GM10266 (cell line): ENCODE data around the gene RBMS3.
"Not testable (repeated sequence)": the region's sequence is repeated elsewhere in the genome, so short reads cannot be mapped to it uniquely, and the experiment has no call there.

ENCODE experiments used
- DNase-seq: peaks from one replicate; pipeline ENCODE4 v3.0.0; 2012; ENCODE audit errors: extremely low spot score
- TF ChIP-seq, protein P1 (sequence below): IDR thresholded peaks from 2 replicates; pipeline ENCODE4 v1.5.1; 2012; ENCODE audit warnings: mild to moderate bottlenecking, low read depth; ENCODE audit not compliant: control insufficient read depth, insufficient read depth; ENCODE audit errors: missing control alignments

RBMS3 gene

DNA sequence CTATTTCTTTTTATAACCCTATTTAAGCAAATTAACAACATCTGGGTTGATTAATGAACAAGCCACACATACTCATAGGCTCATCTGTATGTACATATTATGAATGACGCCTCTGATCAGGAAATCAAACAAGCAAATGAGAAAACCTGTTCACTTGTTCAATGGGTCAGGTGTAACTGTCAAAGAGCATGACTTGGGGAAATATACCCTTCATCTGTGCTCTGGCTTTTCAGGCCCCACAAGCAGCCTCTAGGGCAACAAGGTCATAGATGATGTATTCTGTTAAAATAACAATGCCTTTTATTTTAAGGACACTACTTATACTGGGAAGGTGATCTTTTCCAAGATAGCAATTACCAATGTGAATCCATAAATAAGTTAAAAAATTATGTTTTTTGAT, 102.0 kb downstream of the RBMS3 start:
- DNase-seq: no peak
- TF ChIP-seq, protein P1, sequence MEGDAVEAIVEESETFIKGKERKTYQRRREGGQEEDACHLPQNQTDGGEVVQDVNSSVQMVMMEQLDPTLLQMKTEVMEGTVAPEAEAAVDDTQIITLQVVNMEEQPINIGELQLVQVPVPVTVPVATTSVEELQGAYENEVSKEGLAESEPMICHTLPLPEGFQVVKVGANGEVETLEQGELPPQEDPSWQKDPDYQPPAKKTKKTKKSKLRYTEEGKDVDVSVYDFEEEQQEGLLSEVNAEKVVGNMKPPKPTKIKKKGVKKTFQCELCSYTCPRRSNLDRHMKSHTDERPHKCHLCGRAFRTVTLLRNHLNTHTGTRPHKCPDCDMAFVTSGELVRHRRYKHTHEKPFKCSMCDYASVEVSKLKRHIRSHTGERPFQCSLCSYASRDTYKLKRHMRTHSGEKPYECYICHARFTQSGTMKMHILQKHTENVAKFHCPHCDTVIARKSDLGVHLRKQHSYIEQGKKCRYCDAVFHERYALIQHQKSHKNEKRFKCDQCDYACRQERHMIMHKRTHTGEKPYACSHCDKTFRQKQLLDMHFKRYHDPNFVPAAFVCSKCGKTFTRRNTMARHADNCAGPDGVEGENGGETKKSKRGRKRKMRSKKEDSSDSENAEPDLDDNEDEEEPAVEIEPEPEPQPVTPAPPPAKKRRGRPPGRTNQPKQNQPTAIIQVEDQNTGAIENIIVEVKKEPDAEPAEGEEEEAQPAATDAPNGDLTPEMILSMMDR: no peak

DNA sequence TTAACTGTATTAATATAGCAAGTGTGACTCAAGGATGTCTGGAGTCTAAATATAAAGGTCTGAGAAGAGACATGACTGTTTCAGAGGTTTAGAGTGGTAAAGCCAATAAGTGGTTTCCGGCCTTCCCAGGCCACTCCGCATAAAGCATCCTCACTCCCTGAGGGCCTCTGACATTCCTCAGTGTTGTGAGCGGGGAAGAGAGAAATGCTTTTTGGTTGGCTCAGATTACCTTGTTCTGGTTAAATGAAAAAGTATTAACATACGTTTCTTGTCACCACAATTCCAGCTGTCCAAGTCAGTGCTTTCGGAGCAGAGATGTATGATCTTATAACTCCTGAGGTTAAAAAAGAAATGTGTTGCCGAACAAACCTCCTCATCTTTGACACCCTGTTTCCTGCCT, 103.8 kb downstream of the RBMS3 start:
- DNase-seq: no peak

DNA sequence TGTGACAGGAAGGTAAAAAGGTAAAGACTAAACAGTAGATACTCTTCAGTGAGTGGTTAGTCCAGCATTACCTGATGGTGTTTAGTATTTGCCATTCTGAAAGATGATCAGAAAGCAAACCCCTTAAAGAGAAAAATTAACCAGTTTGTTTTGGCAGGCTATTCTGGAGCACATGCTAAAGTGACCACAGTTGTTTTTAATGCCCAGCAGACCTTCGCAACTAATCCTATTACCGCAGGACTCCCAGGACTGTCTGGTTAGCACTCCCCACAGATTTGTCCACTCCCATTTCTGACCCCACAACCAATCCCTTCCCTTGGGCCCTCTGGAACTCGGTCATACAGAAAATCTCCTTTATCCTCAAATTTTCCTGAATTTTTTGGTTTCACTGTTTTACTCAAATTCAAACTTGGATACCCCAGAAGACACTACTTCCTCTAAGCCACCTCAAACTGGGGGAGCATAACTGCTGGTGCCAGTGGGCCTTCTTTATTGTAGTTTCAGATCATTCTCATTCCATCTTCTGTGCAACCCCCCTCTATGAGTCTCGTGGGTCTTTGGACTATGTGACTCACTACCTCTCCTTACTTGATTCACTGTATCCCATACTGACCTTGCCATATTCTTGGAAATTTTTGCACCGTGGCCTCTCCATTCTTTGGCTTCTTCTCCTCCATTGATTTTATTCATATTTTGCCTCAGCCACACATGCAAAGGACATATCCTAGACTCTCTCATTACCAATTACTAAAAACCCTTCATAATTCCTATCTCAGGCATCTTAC, 104.4 kb downstream of the RBMS3 start:
- TF ChIP-seq, protein P1: no peak
- DNase-seq: no peak

More for the DNA sequence above, 103.8 kb downstream of the RBMS3 start:
- TF ChIP-seq, protein P1: no peak

DNA sequence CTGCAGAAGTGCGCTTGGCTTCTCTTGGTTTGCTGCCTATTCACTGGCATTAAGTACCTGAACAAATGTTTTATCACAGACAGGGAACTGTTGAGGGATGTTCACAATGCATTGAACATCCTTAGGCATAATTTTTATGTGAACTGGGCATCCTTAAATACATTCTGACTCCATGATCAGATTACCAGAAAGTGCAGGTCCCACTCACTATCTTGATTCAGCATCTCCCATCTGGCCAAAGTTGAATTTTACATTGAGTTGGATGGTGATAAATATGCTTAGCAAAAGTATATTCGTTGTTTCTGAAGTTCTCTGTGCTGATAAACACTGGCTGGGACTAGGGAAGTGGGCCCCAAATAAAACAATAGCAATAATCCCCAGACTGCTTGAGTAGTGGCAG, 108.5 kb downstream of the RBMS3 start:
- DNase-seq: no peak
- TF ChIP-seq, protein P1: no peak

DNA sequence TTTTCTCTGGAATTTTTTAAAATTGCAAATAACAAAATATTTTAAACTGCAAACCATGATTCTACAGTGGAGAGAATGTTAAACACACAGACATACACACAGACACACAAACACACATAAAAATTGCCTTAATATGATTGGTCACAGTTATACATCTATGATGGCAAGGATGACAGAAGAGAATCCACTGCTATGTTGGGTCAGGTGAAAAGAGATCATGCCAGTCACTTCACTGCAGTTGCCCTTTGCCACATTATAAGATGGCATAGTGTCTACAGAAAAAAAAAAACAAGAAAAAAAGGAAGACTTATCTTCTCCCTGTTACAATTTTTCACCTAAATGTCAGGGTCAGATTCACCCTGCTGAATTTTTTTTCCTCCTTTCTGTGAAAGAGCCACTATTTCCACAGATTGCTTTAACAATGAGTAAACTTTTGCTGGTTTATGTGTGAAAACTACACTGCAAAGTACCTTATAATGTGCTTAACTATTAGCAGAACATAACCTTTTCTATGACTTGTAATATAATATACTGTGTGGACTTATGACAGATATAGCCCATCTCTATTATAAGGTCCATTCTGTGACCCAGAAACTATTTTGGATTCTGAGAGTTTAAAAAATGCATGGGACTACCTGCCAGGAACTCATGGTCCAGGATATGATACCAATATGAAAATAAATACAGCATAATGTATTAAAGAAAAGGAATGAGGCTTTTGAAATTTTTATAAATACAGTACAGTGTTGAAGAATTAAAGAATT, 111.9 kb downstream of the RBMS3 start:
- DNase-seq: no peak

DNA sequence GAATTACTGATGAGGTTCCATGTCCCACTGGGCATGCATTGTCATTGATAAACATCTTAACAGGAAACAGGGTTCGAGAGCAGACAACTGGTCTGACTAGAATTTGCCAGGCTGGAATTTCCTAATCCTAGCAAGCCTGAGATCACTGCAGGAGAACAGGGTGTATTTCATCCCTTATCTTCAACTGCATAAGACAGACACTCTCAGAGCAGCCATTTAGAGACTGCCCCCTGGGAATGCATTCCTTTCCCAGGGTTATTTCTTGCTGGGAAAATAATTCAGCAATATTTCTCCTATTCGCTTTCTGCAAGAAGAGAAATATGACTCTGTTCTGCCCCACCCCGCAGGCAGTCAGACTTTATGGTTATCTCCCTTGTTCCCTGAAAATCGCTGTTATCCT, 113.1 kb downstream of the RBMS3 start:
- not testable (repeated sequence) for DNase-seq

More for the DNA sequence above, 111.9 kb downstream of the RBMS3 start:
- TF ChIP-seq, protein P1: no peak

DNA sequence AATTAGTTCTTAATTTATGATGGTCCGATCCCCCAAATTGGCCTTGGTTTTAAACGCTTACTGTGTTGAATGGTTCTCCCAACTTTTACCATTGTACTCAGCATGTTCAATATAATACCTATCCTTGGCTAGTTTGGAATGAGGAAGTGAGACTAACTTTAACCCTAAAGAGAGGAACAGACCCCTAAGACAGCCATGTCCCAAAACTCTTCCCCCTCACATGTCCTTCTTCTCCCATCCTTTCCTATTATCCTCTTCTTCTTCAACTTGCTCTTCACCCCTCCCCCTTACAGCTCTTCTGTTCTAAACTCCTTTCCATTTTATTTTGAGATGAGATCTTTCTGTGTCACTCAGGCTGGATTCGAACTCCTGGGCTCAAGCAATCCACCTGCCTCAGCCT, 116.5 kb downstream of the RBMS3 start:
- TF ChIP-seq, protein P1: no peak

More for the DNA sequence above, 116.5 kb downstream of the RBMS3 start:
- DNase-seq: no peak
